Left ventricle myocardium inferior (tissue), 1 donor: ENCODE measurements around the gene THEMIS2. TPM values are rescaled to one million over a fixed set of nuclear protein-coding genes. Genes with fewer than 3 reads are reported as not detected.

Source experiments
- DNase-seq: peaks from one replicate; pipeline ENCODE4 v3.0.0-alpha.2; 2020
- H3K27ac ChIP-seq: fragments of 200-600 bp; replicated peaks from 2 replicates; pipeline ENCODE4 v1.8.0; 2021
- H3K27me3 ChIP-seq: fragments of 200-600 bp; 2 replicates; pipeline ENCODE4 v1.8.0; 2021; ENCODE audit warnings: low read depth
- H3K36me3 ChIP-seq: fragments of 200-600 bp; 2 replicates; pipeline ENCODE4 v1.8.0; 2021
- H3K4me1 ChIP-seq: fragments of 200-600 bp; 2 replicates; pipeline ENCODE4 v1.8.0; 2021
- H3K4me3 ChIP-seq: fragments of 200-600 bp; 2 replicates; pipeline ENCODE4 v1.8.0; 2021; ENCODE audit warnings: mild to moderate bottlenecking, moderate library complexity
- H3K9me3 ChIP-seq: fragments of 200-600 bp; replicated peaks from 2 replicates; pipeline ENCODE4 v1.8.0; 2021
- intact Hi-C: fragments of 100-400 bp; cut with micrococcal nuclease; formaldehyde crosslinking; loops from one replicate; pipeline ENCODE4 v1.11.0; 2022
- total RNA-seq: library from RNA; stranded (reverse); fragmentation: NEBNext Ultra II Directional; extraction: Animal tissue kit (Norgen Biotek cat#: 25700); gene quantifications from one replicate; pipeline ENCODE4 v1.2.1, GENCODE V29; 2021
- TF ChIP-seq, protein P1 (sequence below): fragments of 200-600 bp; IDR thresholded peaks from 2 replicates; pipeline ENCODE4 v1.8.0; 2021; ENCODE audit warnings: antibody characterized with exemption, mild to moderate bottlenecking, borderline replicate concordance
- donor health status: DM: no; HTN: yes; CAD: no; lungs with severe emphysema.

Gene THEMIS2
- total RNA-seq, 1 donor from 2014 or later = 4.9 TPM

DNA sequence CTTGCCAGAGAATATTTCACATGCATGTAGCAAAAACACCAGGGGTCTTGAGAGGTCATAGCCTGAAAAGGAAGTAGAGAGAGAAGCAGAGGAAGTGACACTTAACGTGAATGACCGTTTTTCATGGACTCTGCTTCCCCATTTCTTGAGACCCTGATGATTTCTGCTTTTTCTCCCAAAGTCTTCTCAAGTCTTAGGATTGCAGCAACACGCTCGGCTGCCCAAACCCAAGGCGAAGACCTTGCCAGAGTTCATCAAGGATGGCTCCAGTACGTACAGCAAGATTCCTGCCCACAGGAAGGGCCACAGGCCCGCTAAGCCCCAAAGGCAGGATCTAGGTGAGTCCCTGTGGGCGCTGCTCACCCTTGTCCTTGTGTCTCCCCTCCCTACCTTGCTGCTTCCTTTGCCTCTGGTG, 12.8 kb downstream of the THEMIS2 start:
- TF ChIP-seq, protein P1, sequence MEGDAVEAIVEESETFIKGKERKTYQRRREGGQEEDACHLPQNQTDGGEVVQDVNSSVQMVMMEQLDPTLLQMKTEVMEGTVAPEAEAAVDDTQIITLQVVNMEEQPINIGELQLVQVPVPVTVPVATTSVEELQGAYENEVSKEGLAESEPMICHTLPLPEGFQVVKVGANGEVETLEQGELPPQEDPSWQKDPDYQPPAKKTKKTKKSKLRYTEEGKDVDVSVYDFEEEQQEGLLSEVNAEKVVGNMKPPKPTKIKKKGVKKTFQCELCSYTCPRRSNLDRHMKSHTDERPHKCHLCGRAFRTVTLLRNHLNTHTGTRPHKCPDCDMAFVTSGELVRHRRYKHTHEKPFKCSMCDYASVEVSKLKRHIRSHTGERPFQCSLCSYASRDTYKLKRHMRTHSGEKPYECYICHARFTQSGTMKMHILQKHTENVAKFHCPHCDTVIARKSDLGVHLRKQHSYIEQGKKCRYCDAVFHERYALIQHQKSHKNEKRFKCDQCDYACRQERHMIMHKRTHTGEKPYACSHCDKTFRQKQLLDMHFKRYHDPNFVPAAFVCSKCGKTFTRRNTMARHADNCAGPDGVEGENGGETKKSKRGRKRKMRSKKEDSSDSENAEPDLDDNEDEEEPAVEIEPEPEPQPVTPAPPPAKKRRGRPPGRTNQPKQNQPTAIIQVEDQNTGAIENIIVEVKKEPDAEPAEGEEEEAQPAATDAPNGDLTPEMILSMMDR = no peak
- Histone ChIP-seq H3K4me3 (no peak overlapping the region), H3K27ac (peak overlapping the region; percentile 63), H3K36me3 (peaks cover 13% of the 10 kb centered on the region), H3K9me3 (no peaks in the 10 kb centered on the region), H3K27me3 (no peaks in the 10 kb centered on the region), H3K4me1 (no peaks in the 10 kb centered on the region)
- intact Hi-C loops = no loop called here
- peak; percentile 30 for DNase-seq

DNA sequence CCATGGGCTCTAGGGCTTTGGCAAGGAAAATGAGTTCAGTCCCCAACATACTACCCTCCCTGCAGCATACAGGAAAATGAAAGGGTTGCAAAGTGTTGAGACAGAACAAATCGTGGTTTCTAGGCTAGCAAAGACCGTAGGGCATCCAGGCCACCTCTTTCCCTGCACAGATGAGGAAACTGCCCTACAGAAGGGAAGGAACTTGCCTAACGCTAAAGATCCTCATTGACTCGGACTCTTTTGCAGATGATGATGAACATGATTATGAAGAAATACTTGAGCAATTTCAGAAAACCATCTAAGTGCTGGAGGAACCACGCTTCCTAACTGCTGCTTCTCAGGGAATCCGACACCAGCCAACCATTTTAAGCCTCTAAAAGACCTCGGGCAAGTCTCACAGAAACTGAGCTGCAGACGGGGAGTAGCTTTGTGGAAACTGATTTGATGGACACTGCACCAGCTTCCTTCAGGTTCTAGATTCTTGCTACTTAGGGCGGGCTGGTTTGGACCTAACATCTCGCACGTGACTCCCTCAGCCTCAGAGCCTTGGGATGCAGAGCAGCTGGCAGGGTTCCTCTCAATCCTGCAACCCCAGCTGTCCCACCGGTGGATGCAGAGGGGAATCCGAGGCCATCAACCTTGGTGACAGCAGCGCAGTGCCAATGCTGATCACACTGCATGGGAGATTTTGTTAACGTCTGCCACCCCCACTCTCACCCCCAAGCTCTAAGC, 13.4 kb downstream of the THEMIS2 start:
- intact Hi-C loops = no loop called here
- Histone ChIP-seq H3K4me3 (no peak overlapping the region), H3K9me3 (no peaks in the 10 kb centered on the region), H3K27ac (peak overlapping the region; percentile 63), H3K27me3 (no peaks in the 10 kb centered on the region), H3K4me1 (no peaks in the 10 kb centered on the region), H3K36me3 (peaks cover 19% of the 10 kb centered on the region)
- TF ChIP-seq, protein P1 = no peak
- no peak for DNase-seq

DNA sequence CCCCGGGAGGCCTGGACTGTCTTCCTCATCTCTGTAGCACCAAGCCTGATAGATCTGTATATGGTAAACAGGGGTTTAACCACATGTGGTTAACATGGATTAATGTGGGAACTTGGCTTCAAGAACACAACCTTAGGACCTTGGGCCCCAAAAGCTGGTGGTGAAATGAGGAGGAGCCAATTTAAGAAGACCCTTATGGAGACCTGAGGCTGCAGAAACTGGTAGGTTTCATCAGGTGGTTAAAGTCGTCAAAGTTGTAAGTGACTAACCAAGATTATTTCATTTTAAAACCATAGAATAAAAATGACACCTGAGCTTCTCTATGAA, 14.0 kb downstream of the THEMIS2 start:
- H3K36me3 ChIP-seq = peaks cover 24% of the 10 kb centered on the region
- H3K27ac ChIP-seq = peak overlapping the region; percentile 30
- no peaks in the 10 kb centered on the region for H3K27me3 ChIP-seq
- no peak overlapping the region for H3K4me3 ChIP-seq
- no peaks in the 10 kb centered on the region for H3K4me1 ChIP-seq
- H3K9me3 ChIP-seq = no peaks in the 10 kb centered on the region
- TF ChIP-seq, protein P1 = no peak
- intact Hi-C loops = no loop called here
- DNase-seq = no peak

DNA sequence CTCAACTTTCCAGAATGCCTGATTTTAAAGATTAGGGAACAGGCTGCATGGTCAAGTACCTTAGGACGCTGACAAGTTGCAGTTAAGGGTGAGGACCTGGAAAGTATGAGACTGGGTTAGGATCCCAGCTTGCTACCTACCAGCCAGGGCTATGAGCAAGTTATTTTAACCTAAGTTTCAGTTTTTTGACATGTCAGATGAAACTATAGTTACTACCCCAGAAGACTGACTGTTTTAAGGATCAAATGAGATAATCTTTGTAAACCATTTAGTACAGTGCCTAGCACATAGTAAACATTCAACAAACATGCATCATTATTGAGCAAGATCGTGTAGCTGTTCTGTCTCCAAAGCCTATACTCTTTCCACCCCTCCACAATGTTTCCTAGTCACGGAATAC, 14.4 kb downstream of the THEMIS2 start:
- TF ChIP-seq, protein P1 = no peak
- Histone ChIP-seq H3K27ac (no peak overlapping the region), H3K4me1 (no peaks in the 10 kb centered on the region), H3K36me3 (peaks cover 28% of the 10 kb centered on the region), H3K9me3 (no peaks in the 10 kb centered on the region), H3K4me3 (no peak overlapping the region), H3K27me3 (no peaks in the 10 kb centered on the region)
- intact Hi-C loops = no loop called here
- DNase-seq = no peak

DNA sequence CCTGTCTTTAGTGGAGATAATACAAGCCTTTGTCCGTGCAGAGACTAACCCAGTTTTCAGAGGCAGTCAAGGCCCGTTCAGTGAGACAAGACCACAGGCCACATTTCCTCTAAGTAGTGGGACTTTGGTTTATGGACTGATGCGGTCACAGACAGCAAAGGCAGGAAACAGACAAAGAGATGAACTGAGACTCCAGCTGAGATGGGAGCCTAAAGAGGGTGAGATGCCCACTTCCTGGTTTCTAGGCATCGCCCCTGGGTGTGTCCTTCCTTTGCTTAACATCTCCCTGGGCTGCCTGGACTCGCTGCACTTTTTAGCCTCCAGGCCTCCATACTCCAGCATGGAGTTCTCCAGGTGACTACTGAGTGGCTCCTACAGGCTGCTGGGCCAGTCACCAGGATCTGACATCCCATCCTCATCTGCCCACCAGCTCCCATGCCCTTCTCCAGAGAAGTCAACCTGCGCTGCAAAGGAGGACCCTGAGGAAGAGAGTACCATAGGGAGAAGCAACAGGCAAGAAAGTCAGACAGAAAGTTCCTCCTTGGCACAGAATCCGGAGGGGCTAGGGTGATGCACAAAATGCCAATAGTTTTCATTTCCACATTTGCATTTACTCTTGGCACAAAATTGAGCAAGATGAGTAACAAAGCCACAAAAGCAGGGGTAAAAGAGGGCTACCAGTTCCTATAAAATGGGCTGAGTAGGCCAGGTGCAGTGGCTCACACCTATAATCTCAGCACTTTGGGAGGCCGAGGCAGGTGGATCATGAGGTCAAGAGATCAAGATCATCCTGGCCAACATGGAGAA, 15.1 kb downstream of the THEMIS2 start:
- Histone ChIP-seq H3K4me1 (no peaks in the 10 kb centered on the region), H3K9me3 (no peaks in the 10 kb centered on the region), H3K4me3 (no peak overlapping the region), H3K36me3 (peaks cover 35% of the 10 kb centered on the region), H3K27me3 (no peaks in the 10 kb centered on the region), H3K27ac (peak overlapping the region; percentile 33)
- TF ChIP-seq, protein P1 = no peak
- DNase-seq = no peak
- intact Hi-C loops = no loop called here
